Sigmoid colon (tissue), 4 donors: ENCODE measurements around the gene GNGT2.

Source experiments
- CTCF ChIP-seq, 4 experiments: fragments of 450-650 bp in 3 of 4; fragments of 200-600 bp in 1 of 4; IDR thresholded peaks; one replicate each; pipeline ENCODE4 v1.5.1; 2016 to 2019; ENCODE audit warnings: antibody characterized with exemption in 4 of 4, mild to moderate bottlenecking in 3 of 4, moderate library complexity in 2 of 4
- POLR2A ChIP-seq, 2 donors: fragments of 450-650 bp; IDR thresholded peaks; one replicate each; pipeline ENCODE4 v1.6.1; 2016; ENCODE audit warnings: antibody characterized with exemption in 2 of 2, mild to moderate bottlenecking in 2 of 2, moderate library complexity in 2 of 2
- POLR2AphosphoS5 ChIP-seq, 4 donors: sonication (generic); formaldehyde crosslinking; IDR thresholded peaks; one replicate each; pipeline ENCODE4 v1.6.1; 2017; ENCODE audit warnings: antibody characterized with exemption in 4 of 4

- TF ChIP-seq POLR2A (IDR thresholded peaks at IDR 0.05) (no peak), POLR2AphosphoS5 (IDR thresholded peaks at IDR 0.05) (no peak), CTCF (IDR thresholded peaks at IDR 0.05) (no peak)
Measured at GRCh38 chr17:49249890-49250522, 39.6 kb upstream of the GNGT2 start.
